Subcutaneous abdominal adipose tissue (tissue), 5 donors: ENCODE results near the gene FARS2.

ENCODE experiments used
- H3K27ac ChIP-seq: one replicate; pipeline ENCODE4 v1.7.0; 2013; ENCODE audit warnings: low read depth, mild to moderate bottlenecking, inconsistent platforms, low read length, moderate library complexity
- H3K27me3 ChIP-seq, 5 donors: one replicate each; pipeline ENCODE4 v1.7.0; 2013; ENCODE audit warnings: low read length in 5 of 5, inconsistent platforms in 1 of 5; ENCODE audit not compliant: control insufficient read depth in 5 of 5, insufficient read depth in 4 of 5
- H3K36me3 ChIP-seq, 5 donors: one replicate each; pipeline ENCODE4 v1.7.0; 2013; ENCODE audit warnings: low read length in 5 of 5; ENCODE audit not compliant: control insufficient read depth in 5 of 5, insufficient read depth in 5 of 5
- H3K4me1 ChIP-seq, 5 donors: one replicate each; pipeline ENCODE4 v1.7.0; 2013; ENCODE audit warnings: low read length in 5 of 5, mild to moderate bottlenecking in 3 of 5, moderate library complexity in 1 of 5; ENCODE audit not compliant: control insufficient read depth in 5 of 5, insufficient read depth in 5 of 5
- H3K4me3 ChIP-seq, 5 donors: one replicate each; pipeline ENCODE4 v1.7.0; 2013; ENCODE audit warnings: low read length in 5 of 5, low read depth in 1 of 5
- H3K9ac ChIP-seq, 5 donors: one replicate each; pipeline ENCODE4 v1.7.0; 2013; ENCODE audit warnings: low read length in 5 of 5, mild to moderate bottlenecking in 4 of 5, moderate library complexity in 3 of 5
- H3K9me3 ChIP-seq, 5 donors: one replicate each; pipeline ENCODE4 v1.7.0; 2013; ENCODE audit warnings: low read length in 5 of 5; ENCODE audit not compliant: control insufficient read depth in 5 of 5
- donor health status: healthy.
- donor health status: healthy.
- donor health status: healthy.
- donor health status: healthy.
- donor health status: healthy.

The FARS2 gene

GRCh38 chr6:5580736-5581581, 319.6 kb downstream of the FARS2 start:
- no peak overlapping the region for H3K4me3 ChIP-seq
- H3K27ac ChIP-seq = no peak overlapping the region
- H3K4me1 ChIP-seq = no peaks in the 10 kb centered on the region
- H3K9ac ChIP-seq = no peak overlapping the region
- H3K9me3 ChIP-seq = peaks cover 0 to 4% (median 0%) of the 10 kb centered on the region in 5 donors
- no peaks in the 10 kb centered on the region for H3K27me3 ChIP-seq
- H3K36me3 ChIP-seq = no peaks in the 10 kb centered on the region

GRCh38 chr6:5582762-5583161, 321.4 kb downstream of the FARS2 start:
- Histone ChIP-seq H3K9me3 (peaks cover 0 to 8% (median 5%) of the 10 kb centered on the region in 5 donors), H3K36me3 (no peaks in the 10 kb centered on the region), H3K4me1 (no peaks in the 10 kb centered on the region)

GRCh38 chr6:5583528-5583927, 322.2 kb downstream of the FARS2 start:
- Histone ChIP-seq H3K36me3 (no peaks in the 10 kb centered on the region), H3K9ac (no peak overlapping the region), H3K4me3 (no peak overlapping the region), H3K4me1 (no peaks in the 10 kb centered on the region), H3K9me3 (peaks cover 0 to 8% (median 5%) of the 10 kb centered on the region in 5 donors), H3K27ac (no peak overlapping the region), H3K27me3 (no peaks in the 10 kb centered on the region)

More at GRCh38 chr6:5582762-5583161, 321.4 kb downstream of the FARS2 start:
- no peak overlapping the region for H3K4me3 ChIP-seq
- no peaks in the 10 kb centered on the region for H3K27me3 ChIP-seq
- H3K27ac ChIP-seq = no peak overlapping the region
- H3K9ac ChIP-seq = no peak overlapping the region

GRCh38 chr6:5584078-5584482, 322.8 kb downstream of the FARS2 start:
- H3K4me1 ChIP-seq = no peaks in the 10 kb centered on the region
- H3K9me3 ChIP-seq = peaks cover 0 to 8% (median 5%) of the 10 kb centered on the region in 5 donors
- H3K27me3 ChIP-seq = no peaks in the 10 kb centered on the region
- H3K27ac ChIP-seq = no peak overlapping the region
- no peak overlapping the region for H3K4me3 ChIP-seq
- H3K9ac ChIP-seq = no peak overlapping the region
- H3K36me3 ChIP-seq = no peaks in the 10 kb centered on the region

GRCh38 chr6:5587648-5588047, 326.3 kb downstream of the FARS2 start:
- no peaks in the 10 kb centered on the region for H3K4me1 ChIP-seq
- H3K27me3 ChIP-seq = no peaks in the 10 kb centered on the region
- no peak overlapping the region for H3K4me3 ChIP-seq
- no peak overlapping the region for H3K27ac ChIP-seq
- H3K9me3 ChIP-seq = peaks cover 0 to 8% (median 5%) of the 10 kb centered on the region in 5 donors
- H3K36me3 ChIP-seq = no peaks in the 10 kb centered on the region
- no peak overlapping the region for H3K9ac ChIP-seq

- H3K4me1 ChIP-seq = no peaks in the 10 kb centered on the region
- peaks cover 0 to 8% (median 5%) of the 10 kb centered on the region in 5 donors for H3K9me3 ChIP-seq
- no peak overlapping the region for H3K4me3 ChIP-seq
- H3K9ac ChIP-seq = no peak overlapping the region
- no peak overlapping the region for H3K27ac ChIP-seq
- no peaks in the 10 kb centered on the region for H3K27me3 ChIP-seq
- H3K36me3 ChIP-seq = no peaks in the 10 kb centered on the region
These were observed 328.3 kb downstream of the FARS2 start for GRCh38 chr6:5589422-5590141.

- no peak overlapping the region for H3K27ac ChIP-seq
- H3K9ac ChIP-seq = no peak overlapping the region
These were observed 328.9 kb downstream of the FARS2 start for GRCh38 chr6:5590187-5590586.

GRCh38 chr6:5592886-5593519, 331.7 kb downstream of the FARS2 start:
- H3K4me1 ChIP-seq = no peaks in the 10 kb centered on the region
- no peaks in the 10 kb centered on the region for H3K36me3 ChIP-seq
- H3K4me3 ChIP-seq = no peak overlapping the region
- H3K27me3 ChIP-seq = no peaks in the 10 kb centered on the region
- no peak overlapping the region for H3K9ac ChIP-seq
- no peaks in the 10 kb centered on the region for H3K9me3 ChIP-seq
- H3K27ac ChIP-seq = no peak overlapping the region

More at GRCh38 chr6:5590187-5590586, 328.9 kb downstream of the FARS2 start:
- peaks cover 0 to 8% (median 5%) of the 10 kb centered on the region in 5 donors for H3K9me3 ChIP-seq
- H3K4me3 ChIP-seq = no peak overlapping the region
- H3K36me3 ChIP-seq = no peaks in the 10 kb centered on the region
- no peaks in the 10 kb centered on the region for H3K4me1 ChIP-seq
- H3K27me3 ChIP-seq = no peaks in the 10 kb centered on the region

- H3K27me3 ChIP-seq = no peaks in the 10 kb centered on the region
- no peaks in the 10 kb centered on the region for H3K9me3 ChIP-seq
- no peak overlapping the region for H3K9ac ChIP-seq
- no peak overlapping the region for H3K27ac ChIP-seq
- no peaks in the 10 kb centered on the region for H3K4me1 ChIP-seq
- no peaks in the 10 kb centered on the region for H3K36me3 ChIP-seq
- H3K4me3 ChIP-seq = no peak overlapping the region
These were observed 333.9 kb downstream of the FARS2 start for GRCh38 chr6:5595184-5595583.

- no peak overlapping the region for H3K4me3 ChIP-seq
- H3K9me3 ChIP-seq = no peaks in the 10 kb centered on the region
- no peak overlapping the region for H3K9ac ChIP-seq
- H3K27ac ChIP-seq = no peak overlapping the region
- no peaks in the 10 kb centered on the region for H3K36me3 ChIP-seq
- H3K27me3 ChIP-seq = no peaks in the 10 kb centered on the region
- H3K4me1 ChIP-seq = no peaks in the 10 kb centered on the region
These were observed 336.1 kb downstream of the FARS2 start for GRCh38 chr6:5597413-5597812.
